GM11168 (cell line): ENCODE measurements around the gene UFC1.

Experiments
- in situ Hi-C: fragments of 300-500 bp; cut with MboI; formaldehyde crosslinking; loops from one replicate; pipeline ENCODE4 v1.12.0; 2022; ENCODE audit warnings: low sequenced_read_pairs; ENCODE audit not compliant: unreplicated experiment

Gene UFC1

DNA sequence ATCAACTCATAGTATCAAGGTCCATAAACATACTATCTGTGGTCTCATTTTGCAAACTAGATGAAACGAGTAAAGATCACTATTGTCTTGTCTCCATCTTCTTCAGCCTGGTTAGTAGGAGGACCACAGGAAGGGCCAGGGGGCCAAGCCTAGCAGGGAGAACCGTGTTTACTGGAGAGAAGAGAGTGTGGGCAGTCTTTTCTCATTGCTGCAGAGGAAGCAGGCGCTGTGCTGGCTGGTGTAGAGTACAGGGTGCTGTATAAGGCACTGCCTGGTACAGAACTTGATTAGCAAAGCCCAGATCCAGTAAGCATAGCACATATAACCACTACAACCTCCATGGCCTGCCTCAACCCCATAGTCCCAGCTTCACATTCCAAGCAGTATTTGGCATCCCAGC, 33.5 kb downstream of the UFC1 start:
- in situ Hi-C loops, result no loop called here

DNA sequence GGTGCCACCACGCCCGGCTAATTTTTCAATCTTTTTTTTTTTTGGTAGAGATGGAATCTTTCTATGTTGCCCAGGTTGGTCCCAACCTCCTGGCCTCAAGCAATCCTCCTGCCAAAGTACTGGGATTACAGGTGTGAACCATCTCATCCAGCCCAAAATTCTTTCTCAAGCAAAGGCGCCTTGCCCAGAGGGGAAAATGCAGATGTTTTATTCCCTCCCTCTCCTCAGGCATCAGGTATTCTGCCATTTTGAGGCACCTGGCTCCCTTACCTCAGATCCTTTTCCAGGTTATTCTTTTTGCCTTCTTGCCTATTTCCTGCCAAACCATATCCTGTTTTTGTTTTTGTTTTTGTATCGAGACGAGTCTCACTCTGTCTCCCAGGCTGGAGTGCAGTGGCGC, 34.6 kb downstream of the UFC1 start:
- in situ Hi-C loops, result no loop called here

DNA sequence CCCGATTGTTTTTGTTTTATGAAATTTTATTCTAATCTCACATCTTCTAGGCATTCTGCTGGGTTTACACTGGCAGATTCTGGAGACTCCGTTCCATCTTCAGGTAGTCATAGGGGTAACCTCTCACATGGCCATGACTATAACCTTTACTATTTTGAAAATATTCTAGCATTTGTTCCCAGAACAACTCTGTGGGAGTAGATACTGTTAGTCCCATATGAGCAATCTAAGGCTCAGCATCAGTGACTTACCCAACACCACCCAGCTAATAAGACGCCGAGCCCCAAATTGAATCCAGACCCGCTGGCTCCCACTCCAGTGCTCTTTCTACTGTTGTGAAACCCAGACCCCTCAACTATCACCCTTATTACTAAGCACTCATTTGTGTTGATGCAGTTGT, 35.3 kb downstream of the UFC1 start:
- in situ Hi-C loops, result no loop called here

DNA sequence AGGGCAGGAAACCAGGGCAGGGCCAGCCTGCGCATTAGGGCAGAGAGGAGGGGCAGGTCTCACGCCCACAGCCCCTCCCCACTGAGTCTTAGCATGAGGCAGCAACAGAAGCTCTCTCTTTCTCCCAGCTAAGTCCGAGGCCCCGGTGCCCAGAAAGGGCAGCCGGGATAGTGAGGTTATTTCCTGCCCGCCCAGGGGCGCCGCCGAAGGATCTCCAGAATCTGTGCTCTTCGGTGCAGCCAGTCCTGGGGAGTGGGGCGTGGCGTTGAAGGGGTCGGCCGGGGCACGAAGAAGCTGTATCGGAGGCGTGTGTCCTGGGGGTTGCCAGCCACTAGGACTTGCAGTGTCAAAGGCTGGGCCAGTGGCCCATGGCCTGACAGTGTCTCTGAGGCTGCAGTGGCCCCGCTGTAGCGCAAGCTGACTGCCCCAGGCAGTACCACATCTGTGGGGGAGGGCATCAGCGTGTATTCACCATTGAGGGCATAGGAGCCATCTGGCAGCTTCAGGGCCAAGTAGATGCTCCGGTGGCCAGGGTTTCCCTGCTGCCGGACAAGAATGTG, 37.3 kb downstream of the UFC1 start:
- in situ Hi-C loops, result no loop called here

DNA sequence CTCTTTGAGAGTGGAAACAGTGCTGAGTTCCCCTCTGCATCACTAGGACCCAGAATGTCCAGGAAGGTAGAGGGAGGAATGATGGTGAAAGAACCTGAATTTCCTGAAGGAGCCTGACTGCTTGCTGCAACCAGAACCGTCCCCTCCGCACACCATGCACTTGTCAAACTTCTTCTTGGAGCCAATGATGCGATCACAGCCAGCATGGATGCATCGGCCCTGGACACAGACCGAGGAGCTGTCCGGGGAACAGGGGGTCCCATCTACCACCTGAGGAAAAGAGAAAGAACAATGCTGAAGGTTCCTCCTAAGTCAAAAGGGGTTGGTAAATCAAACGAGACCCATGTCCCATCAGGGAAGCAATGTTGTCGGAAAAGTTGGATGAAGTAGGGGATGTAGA, 38.2 kb downstream of the UFC1 start:
- in situ Hi-C loops, result no loop called here

DNA sequence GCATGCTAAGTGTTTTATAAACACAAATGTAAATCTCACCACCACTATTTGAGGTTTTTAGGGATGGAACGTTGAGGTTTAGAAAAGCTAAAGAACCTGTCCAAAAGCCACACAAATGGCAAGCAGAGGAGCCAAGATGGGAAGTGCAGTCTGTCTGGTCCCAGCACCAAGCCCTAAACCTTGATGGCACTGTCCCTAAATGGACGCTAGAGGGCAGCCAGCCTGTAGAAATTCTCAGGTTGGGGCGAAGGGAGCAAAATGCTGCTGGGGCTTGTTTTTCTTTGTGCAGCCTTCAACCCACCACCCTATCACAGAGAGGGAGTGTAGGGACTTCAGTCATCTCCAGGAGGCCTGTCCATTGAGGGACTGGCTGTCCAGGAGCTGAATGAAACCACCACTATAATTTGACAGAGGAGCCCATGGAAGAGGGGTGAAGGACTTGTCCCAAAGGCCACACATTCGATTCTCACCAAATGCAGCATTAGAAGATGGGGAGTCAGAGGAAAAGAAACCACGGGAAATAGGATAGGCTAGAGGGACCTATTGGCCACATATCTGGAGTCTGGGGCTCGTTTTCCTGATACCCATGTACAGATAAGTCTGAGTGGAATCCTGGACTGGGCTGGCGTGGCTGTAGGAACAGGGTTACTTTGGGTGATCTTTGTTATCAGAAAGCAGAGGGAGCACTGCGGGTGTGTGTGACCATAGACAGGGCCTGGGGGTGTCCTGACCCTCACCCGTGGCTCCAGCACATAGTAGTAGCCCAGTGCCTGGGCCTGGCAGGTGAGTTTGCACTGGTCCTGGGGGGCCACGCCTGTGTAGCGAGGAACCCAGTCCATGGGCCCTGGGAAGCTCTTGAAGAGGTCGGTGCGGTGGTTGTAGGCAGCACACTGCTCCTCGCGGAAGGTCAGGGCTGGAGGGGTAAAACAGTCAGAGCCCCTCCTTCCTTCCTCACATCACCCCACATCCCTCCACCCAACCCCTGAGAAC, 39.0 kb downstream of the UFC1 start:
- in situ Hi-C loops, result no loop called here

DNA sequence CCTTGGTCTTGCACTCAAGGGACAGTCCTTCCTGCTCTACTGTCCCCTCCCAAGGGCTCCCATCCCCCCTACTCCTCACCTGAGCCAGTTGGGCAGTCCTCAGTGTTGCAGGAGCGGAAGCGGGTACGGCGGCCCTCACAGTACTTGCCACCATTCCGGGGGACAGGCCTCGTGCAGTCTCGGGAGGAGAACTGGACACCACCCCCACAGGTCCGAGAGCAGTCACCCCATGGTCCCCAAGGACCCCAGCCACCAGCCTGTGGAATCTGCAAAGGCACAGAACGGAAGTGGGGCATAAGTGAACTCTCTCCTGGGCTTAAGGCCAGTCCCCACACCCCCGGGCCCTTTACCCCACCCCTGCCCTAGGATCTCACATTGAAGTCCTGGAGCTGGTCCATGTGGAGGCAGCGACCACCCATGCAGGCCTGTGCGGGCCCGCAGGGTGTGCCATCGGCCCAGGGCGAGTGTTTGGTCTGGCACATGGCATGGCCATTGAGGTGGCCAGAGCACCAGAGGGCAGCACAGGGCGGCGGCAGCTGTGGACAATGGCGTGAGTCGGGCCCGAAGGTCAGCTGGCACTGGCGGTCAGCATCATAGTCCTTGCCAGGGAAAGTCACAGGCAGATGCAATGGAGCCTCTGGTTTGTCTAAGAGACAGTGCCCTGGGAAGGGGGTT, 39.9 kb downstream of the UFC1 start:
- in situ Hi-C loops, result no loop called here

DNA sequence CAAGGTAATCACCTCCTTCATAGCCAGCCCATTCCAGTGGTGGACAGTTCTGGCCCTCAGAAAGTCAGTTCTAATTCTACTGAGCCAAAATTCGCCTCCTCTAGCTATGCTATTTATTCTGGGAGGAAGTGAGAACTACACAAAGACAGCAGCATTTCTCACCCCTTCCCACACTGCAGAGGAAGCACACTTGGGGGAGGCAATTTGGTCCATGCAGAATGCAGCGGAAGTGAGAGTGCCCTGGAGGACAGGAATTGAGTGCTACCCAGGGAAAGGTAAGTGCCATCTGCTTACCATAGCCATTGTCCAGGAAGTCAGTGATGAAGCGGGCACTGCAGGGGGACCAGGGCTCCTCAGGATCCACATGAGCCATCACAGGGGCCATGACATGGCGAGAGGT, 41.4 kb downstream of the UFC1 start:
- in situ Hi-C loops, result no loop called here

DNA sequence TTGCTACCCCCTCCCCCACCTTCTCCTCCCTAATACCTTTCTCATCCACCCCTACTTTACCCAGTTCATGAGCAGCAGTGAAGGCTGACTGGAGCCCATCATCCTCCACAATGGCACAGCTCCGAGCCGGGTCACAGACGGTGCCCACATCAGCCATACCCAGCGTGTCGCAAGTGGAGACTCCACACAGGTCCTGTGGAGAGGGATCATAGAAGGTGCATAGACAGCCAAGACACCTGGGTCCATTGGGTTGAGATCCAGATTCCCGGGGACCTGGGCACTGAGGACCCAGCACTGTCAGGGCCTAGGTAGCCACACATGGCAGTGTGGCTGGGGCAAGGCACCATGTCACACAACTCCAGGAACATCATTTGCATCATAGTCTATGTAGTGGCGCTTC, 42.3 kb downstream of the UFC1 start:
- in situ Hi-C loops, result no loop called here

DNA sequence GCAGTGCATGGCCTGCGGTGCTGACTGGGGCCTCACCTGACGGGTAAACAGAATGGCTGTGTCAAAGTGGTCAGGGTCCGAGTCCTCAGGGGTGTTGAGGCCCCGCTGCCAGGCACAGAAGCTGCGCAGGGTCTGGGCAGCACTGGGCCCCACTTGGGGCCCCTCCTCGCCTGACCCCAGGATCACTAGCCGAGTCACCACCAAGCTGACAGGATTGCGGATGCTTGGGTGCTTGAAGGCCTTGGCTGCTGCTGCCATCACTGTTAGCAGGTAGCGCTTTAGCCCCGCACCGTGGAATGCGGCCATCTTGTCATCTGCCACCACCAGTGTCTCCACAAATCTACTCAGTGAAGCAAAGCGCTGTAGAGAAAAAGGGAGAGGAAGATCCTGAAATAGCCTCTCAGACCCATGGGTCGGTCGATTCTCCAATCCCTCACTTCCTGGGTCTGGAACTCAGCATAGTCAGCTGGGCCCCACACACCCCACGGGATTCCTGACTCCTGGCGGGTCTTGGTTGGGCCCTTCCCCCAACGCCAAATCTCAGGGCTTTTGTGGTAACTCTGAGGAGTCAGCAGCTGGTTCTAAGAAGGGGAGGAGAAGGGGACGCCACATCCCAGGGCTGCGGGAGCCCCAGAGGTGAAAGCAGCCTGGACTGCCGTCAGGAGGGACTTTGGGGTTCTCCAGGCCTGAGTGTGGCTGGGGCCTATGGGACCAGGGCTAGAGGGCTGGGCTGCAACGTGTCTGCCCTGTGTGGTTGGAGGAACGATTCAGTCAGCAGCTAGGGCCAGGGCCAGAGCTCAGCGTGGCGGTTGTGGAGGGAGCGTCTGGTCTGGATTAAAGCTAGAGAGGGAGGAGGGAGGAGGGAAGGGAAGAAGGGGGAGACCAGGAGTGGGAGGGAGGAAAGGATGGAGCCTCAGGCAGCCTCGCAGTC, 43.0 kb downstream of the UFC1 start:
- in situ Hi-C loops, result no loop called here

DNA sequence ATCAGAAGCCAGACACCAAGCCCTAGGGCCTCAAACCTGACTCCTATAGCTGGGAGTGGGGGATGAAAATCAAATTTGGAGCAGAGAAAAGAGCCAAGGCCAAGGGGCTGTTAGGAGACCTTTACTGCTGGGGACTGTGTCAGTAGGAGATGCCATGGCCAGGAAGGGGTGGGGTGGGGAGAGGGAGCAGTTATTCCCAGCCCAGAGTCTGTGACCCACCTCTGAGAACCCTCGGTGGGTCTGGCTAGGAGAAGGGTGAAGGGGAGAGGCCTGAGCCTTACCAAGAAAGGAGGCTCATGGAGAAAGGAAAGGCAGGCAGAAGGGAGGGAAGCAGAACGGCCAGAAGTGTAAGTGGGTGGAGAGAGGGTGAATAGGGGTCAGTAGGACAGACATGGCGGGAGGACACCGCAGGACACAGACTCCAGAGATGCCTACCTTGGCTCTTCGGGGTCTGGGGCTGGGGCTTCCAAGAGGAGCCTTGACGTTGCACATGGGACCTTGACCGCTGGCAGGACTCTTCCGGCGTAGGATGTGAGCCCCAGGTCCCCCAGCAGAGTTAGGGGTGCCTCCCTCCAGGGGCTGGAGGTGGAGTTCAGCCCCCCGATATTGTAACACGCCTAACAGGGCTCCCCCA, 43.9 kb downstream of the UFC1 start:
- in situ Hi-C loops, result no loop called here

DNA sequence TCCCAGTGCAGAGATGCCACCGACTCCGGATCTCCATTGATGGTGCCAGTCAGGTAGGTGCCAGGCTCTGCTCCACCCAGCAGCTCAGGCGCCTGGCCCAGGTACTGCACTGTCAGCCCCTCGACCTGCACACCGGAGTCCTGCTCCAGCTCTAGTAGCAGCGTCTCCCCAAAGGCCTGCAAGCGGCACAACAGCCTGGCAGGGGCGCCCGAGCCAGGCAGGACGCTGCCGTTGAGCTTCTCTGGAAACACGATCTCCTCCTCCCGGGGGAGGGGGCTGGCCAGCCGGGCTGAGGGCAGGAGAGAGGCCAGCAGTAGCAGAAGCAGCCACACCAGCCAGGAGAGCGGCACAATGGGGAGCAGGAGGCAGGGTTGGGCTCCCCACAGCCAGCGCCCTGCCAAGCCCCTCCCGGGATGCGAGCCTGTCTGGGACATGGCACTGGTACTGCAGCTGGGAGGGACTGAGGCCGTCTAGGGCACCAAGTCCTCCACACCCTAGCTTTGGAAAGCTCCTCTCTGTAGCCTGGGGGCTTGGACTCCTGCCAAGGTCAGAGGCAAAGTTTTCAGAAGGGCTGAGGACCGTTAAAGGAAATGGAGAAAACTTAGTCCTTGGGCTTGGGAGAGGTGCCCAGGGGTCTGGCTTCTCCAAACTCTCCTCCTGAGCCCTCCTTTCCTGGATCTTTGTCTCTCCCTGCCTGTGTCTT, 44.6 kb downstream of the UFC1 start:
- in situ Hi-C loops, result no loop called here

DNA sequence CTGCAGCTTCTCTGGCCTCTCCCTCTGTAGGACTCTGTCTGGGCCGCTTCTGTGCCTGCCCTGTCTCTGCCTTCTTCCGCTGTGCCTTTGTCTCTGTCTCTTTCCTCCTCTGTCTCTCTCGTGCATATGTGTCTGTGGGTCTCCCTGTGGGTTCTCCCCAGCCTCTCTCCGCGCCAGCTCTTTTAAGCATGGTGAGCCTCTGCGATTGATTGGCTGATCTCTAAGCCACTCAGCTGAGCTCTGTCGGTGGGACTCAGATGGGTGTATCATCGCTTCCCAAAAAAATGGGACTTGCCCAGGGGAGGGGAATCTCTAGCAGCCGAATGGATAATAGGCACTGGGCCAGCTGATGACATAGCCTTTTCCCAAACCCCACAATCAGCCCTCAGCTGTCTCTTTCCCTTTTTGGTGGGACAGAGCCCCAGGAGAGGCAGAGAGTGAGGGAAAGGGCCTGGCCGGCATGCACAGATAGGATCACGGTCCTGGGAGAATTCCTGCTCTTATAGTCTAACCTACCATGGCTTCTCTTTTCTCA, 45.2 kb downstream of the UFC1 start, which contains the start of gene ADAMTS4:
Gene ADAMTS4, minus strand, starts transcription at position 158 of the 535 bp plus-strand sequence. CDS start 427 bp downstream, outside the sequence.
- in situ Hi-C loops, result no loop called here

DNA sequence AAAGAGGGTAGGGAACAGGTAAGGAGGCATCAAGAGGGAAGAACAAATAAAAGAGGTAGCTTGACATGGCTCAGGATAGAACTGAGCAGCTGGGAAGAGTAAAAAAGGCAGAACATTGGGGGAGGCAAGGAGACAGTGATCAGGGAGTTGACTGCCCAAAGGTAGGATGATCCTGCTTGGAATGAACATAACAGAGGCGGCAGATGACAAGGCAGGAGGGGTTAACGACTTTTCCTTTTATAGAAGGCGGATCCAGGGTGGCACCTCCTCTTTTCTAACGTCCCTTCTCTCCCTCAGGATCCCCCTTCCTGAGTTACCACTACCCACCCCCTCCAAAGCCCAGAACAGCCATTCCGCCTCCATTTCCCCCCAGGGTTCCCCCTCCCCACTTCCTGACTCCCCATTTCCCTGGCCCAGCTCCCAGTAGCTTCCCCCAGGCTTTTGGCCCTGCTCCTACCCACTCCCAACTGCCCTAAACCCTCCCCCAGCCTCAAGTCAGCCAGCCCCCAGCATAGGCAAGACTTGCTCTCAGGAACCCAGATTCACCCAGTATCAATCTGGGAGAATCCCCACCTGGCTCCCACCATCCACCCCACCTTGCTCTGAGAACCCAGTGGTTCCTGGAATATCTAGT, 45.8 kb downstream of the UFC1 start:
- in situ Hi-C loops, result no loop called here

DNA sequence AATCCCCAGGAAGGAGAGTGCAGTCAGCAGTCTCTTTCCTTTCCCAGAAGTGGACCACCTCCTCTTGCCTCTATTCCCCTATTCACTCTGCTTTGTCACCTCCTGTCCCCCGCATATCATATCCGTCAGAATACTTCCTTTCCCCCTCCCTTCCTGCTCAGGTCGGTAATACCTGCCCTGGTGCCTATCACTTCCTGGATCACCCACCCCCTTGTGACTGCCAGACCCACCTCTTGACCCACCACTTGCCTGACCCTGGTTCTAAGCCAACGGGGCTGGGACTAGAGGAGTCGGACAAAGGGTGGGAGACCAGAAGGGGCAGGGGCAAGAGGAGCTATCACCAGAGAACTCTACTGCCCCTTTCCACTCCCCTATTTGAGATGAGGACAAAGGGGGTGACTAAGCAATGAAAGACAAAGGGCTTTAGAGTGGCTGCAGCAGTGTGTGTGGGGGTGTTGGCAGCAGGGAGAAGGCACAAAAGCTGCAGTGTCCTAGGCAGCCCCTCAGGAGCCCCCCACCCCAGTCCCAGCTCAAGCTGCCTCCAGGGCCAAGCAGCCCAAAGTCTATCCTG, 46.7 kb downstream of the UFC1 start:
- in situ Hi-C loops, result no loop called here

DNA sequence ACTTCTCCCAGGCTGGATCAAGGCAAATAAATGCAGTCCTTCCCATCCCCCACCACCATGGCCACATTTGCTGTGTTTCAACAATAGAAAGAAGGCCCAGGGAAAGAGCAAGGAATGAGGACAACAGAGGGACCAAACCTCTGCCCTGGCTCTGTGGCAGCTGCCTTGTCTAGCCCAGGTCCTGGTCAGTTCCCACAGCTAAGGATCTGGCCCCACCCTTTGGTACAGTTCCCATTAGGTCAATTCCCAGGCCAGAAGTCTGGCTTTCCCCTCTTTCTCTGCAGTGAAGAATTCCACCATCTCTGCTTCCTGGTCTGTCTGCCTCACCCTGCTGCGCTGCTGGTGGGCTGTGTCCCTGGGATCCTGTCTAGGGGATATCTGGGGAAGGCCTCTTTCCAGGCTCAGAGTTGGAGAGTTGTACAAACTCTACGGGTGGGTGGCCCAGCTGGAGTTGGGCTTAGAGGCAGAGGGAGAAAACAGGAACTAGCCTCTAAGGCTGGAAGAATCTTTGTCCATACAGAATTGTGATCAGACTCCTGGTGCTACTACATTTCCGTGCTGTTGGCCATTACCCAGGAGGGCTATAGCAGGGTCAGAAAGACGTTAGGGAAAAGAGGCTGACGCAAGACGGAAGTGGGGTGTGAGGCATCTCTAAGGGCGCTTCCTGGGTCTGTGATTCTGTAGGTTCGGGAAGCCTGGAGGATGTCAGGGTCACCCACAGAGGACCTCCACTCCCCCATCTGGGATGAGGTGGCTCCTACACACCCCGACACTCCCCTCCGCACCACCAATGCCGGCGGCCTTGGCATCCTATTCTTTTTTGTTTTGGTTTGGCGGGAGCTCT, 47.4 kb downstream of the UFC1 start:
- in situ Hi-C loops, result no loop called here
